Tibial nerve (tissue), 3 donors: ENCODE results near the gene RARB.

Experiments
- CTCF ChIP-seq, 5 experiments: fragments of 200-600 bp in 3 of 5; fragments of 450-650 bp in 2 of 5; sonication (generic) in 3 of 5; IDR thresholded peaks; one replicate each; pipeline ENCODE4 v1.5.1; 2016 to 2019; ENCODE audit warnings: antibody characterized with exemption in 5 of 5, mild to moderate bottlenecking in 3 of 5, moderate library complexity in 2 of 5
- POLR2A ChIP-seq, 2 donors: fragments of 450-650 bp; IDR thresholded peaks; one replicate each; pipeline ENCODE4 v1.6.1; 2017; ENCODE audit warnings: antibody characterized with exemption in 2 of 2, mild to moderate bottlenecking in 2 of 2, moderate library complexity in 2 of 2

- TF ChIP-seq POLR2A (IDR thresholded peaks at IDR 0.05) (no peak), CTCF (IDR thresholded peaks at IDR 0.05) (no peak)
Observed at GRCh38 chr3:25412269-25412668, 15.8 kb upstream of the RARB start.
